ENCODE results near the gene TTC21A. TPM values are rescaled to one million over a fixed set of nuclear protein-coding genes. Genes with fewer than 3 reads are reported as not detected.

TTC21A gene
- total and polyA plus RNA-seq, 10 of the 15 experiments (the other 5 are each of a cell fraction or from before 2014, with no cell fraction given), result 0.62 to 3.2 (median 1.2) TPM

DNA sequence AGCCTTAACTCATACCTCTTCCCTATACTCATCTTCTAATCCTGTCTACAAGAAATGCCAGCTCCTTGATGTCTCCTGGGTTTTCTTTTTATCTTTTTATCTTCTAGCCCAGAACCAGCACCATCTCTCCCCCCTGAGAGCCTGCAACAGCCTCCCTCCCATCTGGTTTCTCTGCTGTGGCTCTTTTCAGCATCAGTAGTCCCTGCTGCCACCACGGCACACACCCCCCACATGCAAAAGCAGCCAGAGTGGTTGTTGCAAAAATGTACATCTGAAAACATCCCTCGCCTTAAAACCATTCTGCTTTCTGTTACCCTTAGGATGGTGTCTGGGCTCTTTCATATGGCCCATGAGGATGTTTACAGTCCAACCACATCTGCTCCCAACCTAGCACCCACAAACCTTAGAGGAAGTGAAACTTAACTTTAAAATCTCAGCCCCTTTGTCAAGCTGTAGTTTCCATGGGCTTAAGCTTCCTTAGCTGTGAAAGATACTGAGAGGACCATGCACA, 775 bp downstream of the TTC21A start (continued):
- 0 out of 2 replicates have a peak, but pooled peaks have one; percentile 43 for TF ChIP-seq ZBED1 (IDR thresholded peaks at IDR 0.05; ENCODE audit: borderline replicate concordance)
- peak; percentile 72 for TF ChIP-seq EED (IDR thresholded peaks at IDR 0.05; ENCODE audit: low read depth)
- no peak for TF ChIP-seq ZNF384 (IDR thresholded peaks at IDR 0.05; ENCODE audit: borderline replicate concordance, low read depth, low read length)
- TF ChIP-seq RFX5 (IDR thresholded peaks at IDR 0.05; ENCODE audit: low read depth, low read length), result no peak
- TF ChIP-seq CHD2 (IDR thresholded peaks at IDR 0.05; ENCODE audit: borderline replicate concordance, low read depth, low read length), result no peak
- no peak for TF ChIP-seq JUNB (IDR thresholded peaks at IDR 0.05)
- TF ChIP-seq ZBTB4 (CRISPR knock-in tag; IDR thresholded peaks at IDR 0.05), result no peak
- TF ChIP-seq BCL11A (IDR thresholded peaks at IDR 0.05; ENCODE audit: low read depth, low read length), result peak; percentile 33; the same call in 1 of the 2 replicates
- no peak for TF ChIP-seq ZSCAN29 (IDR thresholded peaks at IDR 0.05)
- TF ChIP-seq, protein P1, sequence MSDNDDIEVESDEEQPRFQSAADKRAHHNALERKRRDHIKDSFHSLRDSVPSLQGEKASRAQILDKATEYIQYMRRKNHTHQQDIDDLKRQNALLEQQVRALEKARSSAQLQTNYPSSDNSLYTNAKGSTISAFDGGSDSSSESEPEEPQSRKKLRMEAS (IDR thresholded peaks at IDR 0.05; ENCODE audit: low read depth, low read length), result no peak
- peak; percentile 75 for TF ChIP-seq RELB (IDR thresholded peaks at IDR 0.05; ENCODE audit: low read depth)
- TF ChIP-seq SIX5 (IDR thresholded peaks at IDR 0.05; ENCODE audit: low read depth, low read length, severe bottlenecking), result no peak
- no peak for TF ChIP-seq TAF1 (IDR thresholded peaks at IDR 0.05; ENCODE audit: borderline replicate concordance, low read depth, low read length)
- peak; percentile 96 for TF ChIP-seq RUNX3 (IDR thresholded peaks at IDR 0.05; ENCODE audit: low read length)
- TF ChIP-seq BHLHE40 (IDR thresholded peaks at IDR 0.05; ENCODE audit: borderline replicate concordance in 1 of 2, low read depth in 2 of 2, low read length in 1 of 2), result peak; percentile 67 to 75
- peak; percentile 78 for TF ChIP-seq DPF2 (IDR thresholded peaks at IDR 0.05)
- TF ChIP-seq SUZ12 (IDR thresholded peaks at IDR 0.05; ENCODE audit: unreplicated experiment), result no peak
- TF ChIP-seq GATAD2B (conservative IDR thresholded peaks at IDR 0.05; ENCODE audit: low read depth), result 0 out of 2 replicates have a peak, but pooled peaks have one; percentile 29
- no peak for TF ChIP-seq CHD1 (IDR thresholded peaks at IDR 0.05; ENCODE audit: low read depth, low read length)
- TF ChIP-seq, protein P2, sequence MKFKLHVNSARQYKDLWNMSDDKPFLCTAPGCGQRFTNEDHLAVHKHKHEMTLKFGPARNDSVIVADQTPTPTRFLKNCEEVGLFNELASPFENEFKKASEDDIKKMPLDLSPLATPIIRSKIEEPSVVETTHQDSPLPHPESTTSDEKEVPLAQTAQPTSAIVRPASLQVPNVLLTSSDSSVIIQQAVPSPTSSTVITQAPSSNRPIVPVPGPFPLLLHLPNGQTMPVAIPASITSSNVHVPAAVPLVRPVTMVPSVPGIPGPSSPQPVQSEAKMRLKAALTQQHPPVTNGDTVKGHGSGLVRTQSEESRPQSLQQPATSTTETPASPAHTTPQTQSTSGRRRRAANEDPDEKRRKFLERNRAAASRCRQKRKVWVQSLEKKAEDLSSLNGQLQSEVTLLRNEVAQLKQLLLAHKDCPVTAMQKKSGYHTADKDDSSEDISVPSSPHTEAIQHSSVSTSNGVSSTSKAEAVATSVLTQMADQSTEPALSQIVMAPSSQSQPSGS (IDR thresholded peaks at IDR 0.05; ENCODE audit: low read length), result no peak
- peak; percentile 59; the same call in 1 of the 2 replicates for TF ChIP-seq MTA3 (IDR thresholded peaks at IDR 0.05; ENCODE audit: borderline replicate concordance, low read length)
- TF ChIP-seq YY1 (IDR thresholded peaks at IDR 0.05; ENCODE audit: low read depth, low read length), result no peak
- TF ChIP-seq TCF7 (IDR thresholded peaks at IDR 0.05; ENCODE audit: borderline replicate concordance), result no peak
- TF ChIP-seq ATF7 (IDR thresholded peaks at IDR 0.05; ENCODE audit: low read depth), result peak; percentile 41
- TF ChIP-seq MEF2A (IDR thresholded peaks at IDR 0.05; ENCODE audit: insufficient read depth, low read depth, low read length), result peak; percentile 60; the same call in 1 of the 2 replicates
- TF ChIP-seq MXI1 (IDR thresholded peaks at IDR 0.05; ENCODE audit: low read depth, low read length), result peak; percentile 73
- peak; percentile 65; the same call in 1 of the 3 replicates for TF ChIP-seq POU2F2 (IDR thresholded peaks at IDR 0.05; ENCODE audit: borderline replicate concordance, low read depth, low read length)
